MG63 (cell line): ENCODE data around the gene SRSF9. TPM values are rescaled to one million over a fixed set of nuclear protein-coding genes. Genes with fewer than 3 reads are reported as not detected.
"Not testable (repeated sequence)": the region's sequence is repeated elsewhere in the genome, so short reads cannot be mapped to it uniquely, and the experiment has no call there.

Source experiments
- DNase-seq: peaks from one replicate; pipeline ENCODE4 v3.0.0-alpha.2; 2020
- H3K27me3 ChIP-seq: fragments of 250-450 bp; sonication (Bioruptor Pico); 2 replicates; pipeline ENCODE4 v1.5.1; 2020; ENCODE audit warnings: mild to moderate bottlenecking, moderate library complexity
- H3K36me3 ChIP-seq: fragments of 250-450 bp; sonication (Bioruptor Pico); 2 replicates; pipeline ENCODE4 v1.5.1; 2020; ENCODE audit warnings: mild to moderate bottlenecking, moderate library complexity
- H3K4me3 ChIP-seq: fragments of 250-450 bp; sonication (Bioruptor Pico); 2 replicates; pipeline ENCODE4 v1.5.1; 2020; ENCODE audit warnings: mild to moderate bottlenecking, moderate library complexity
- H3K9me3 ChIP-seq: fragments of 250-450 bp; sonication (Bioruptor Pico); 2 replicates; pipeline ENCODE4 v1.5.1; 2020; ENCODE audit warnings: mild to moderate bottlenecking, moderate library complexity
- total RNA-seq: library from RNA; depleted of rRNA; stranded (reverse); fragments of >200 nt; shearing (Covaris generic); gene quantifications from 2 replicates; pipeline ENCODE4 v1.2.3, GENCODE V29; 2014; ENCODE audit warnings: low replicate concordance

SRSF9 gene
- total RNA-seq, 1 experiment from 2014 or later, result 366 TPM

- Histone ChIP-seq H3K9me3 (no peaks in the 10 kb centered on the region), H3K36me3 (peaks cover 65% of the 10 kb centered on the region), H3K27me3 (no peaks in the 10 kb centered on the region), H3K4me3 (no peak overlapping the region)
- peak; percentile 41 for DNase-seq
Measured at GRCh38 chr12:120466560-120467315, 2.8 kb downstream of the SRSF9 start.

GRCh38 chr12:120465756-120466155 is 3.8 kb downstream of the SRSF9 start:
- peaks cover 74% of the 10 kb centered on the region for H3K36me3 ChIP-seq
- H3K4me3 ChIP-seq, result no peak overlapping the region
- DNase-seq, result no peak
- H3K27me3 ChIP-seq, result no peaks in the 10 kb centered on the region
- no peaks in the 10 kb centered on the region for H3K9me3 ChIP-seq

GRCh38 chr12:120463712-120464111 is 5.8 kb downstream of the SRSF9 start:
- DNase-seq, result no peak
- no peaks in the 10 kb centered on the region for H3K27me3 ChIP-seq
- H3K36me3 ChIP-seq, result peaks cover 92% of the 10 kb centered on the region

GRCh38 chr12:120462099-120462640 is 7.4 kb downstream of the SRSF9 start:
- no peak overlapping the region for H3K4me3 ChIP-seq
- DNase-seq, result no peak
- H3K9me3 ChIP-seq, result no peaks in the 10 kb centered on the region
- H3K27me3 ChIP-seq, result no peaks in the 10 kb centered on the region
- peaks cover 96% of the 10 kb centered on the region for H3K36me3 ChIP-seq

More at GRCh38 chr12:120463712-120464111, 5.8 kb downstream of the SRSF9 start:
- Histone ChIP-seq H3K4me3 (no peak overlapping the region), H3K9me3 (no peaks in the 10 kb centered on the region)

- peaks cover 91% of the 10 kb centered on the region for H3K36me3 ChIP-seq
- H3K4me3 ChIP-seq, result no peak overlapping the region
- no peaks in the 10 kb centered on the region for H3K27me3 ChIP-seq
- no peaks in the 10 kb centered on the region for H3K9me3 ChIP-seq
- no peak for DNase-seq
Measured at GRCh38 chr12:120460157-120460556, 9.4 kb downstream of the SRSF9 start.

GRCh38 chr12:120457133-120457532 is 12.4 kb downstream of the SRSF9 start:
- H3K36me3 ChIP-seq, result peaks cover 75% of the 10 kb centered on the region
- no peak for DNase-seq
- no peaks in the 10 kb centered on the region for H3K9me3 ChIP-seq
- no peak overlapping the region for H3K4me3 ChIP-seq
- no peaks in the 10 kb centered on the region for H3K27me3 ChIP-seq

- Histone ChIP-seq H3K4me3 (no peak overlapping the region), H3K36me3 (peaks cover 66% of the 10 kb centered on the region), H3K27me3 (no peaks in the 10 kb centered on the region), H3K9me3 (no peaks in the 10 kb centered on the region)
- no peak for DNase-seq
Measured at GRCh38 chr12:120455302-120455701, 14.2 kb downstream of the SRSF9 start.

GRCh38 chr12:120453977-120454376 is 15.6 kb downstream of the SRSF9 start:
- Histone ChIP-seq H3K27me3 (no peaks in the 10 kb centered on the region), H3K4me3 (no peak overlapping the region), H3K36me3 (peaks cover 66% of the 10 kb centered on the region), H3K9me3 (no peaks in the 10 kb centered on the region)
- DNase-seq, result no peak

GRCh38 chr12:120453060-120453750 is 16.3 kb downstream of the SRSF9 start:
- H3K27me3 ChIP-seq, result no peaks in the 10 kb centered on the region

GRCh38 chr12:120452524-120452923 is 17.0 kb downstream of the SRSF9 start:
- H3K27me3 ChIP-seq, H3K4me3 ChIP-seq, H3K9me3 ChIP-seq: not testable (repeated sequence)
- DNase-seq, result peak; percentile 26
- peaks cover 60% of the 10 kb centered on the region for H3K36me3 ChIP-seq

More at GRCh38 chr12:120453060-120453750, 16.3 kb downstream of the SRSF9 start:
- Histone ChIP-seq H3K4me3 (no peak overlapping the region), H3K9me3 (no peaks in the 10 kb centered on the region), H3K36me3 (peaks cover 60% of the 10 kb centered on the region)
- DNase-seq, result no peak

GRCh38 chr12:120447992-120448391 is 21.6 kb downstream of the SRSF9 start:
- Histone ChIP-seq H3K27me3 (no peaks in the 10 kb centered on the region), H3K9me3 (no peaks in the 10 kb centered on the region), H3K36me3 (peaks cover 63% of the 10 kb centered on the region), H3K4me3 (no peak overlapping the region)
- DNase-seq, result no peak

- Histone ChIP-seq H3K36me3 (peaks cover 60% of the 10 kb centered on the region), H3K4me3 (peak overlapping the region; percentile 100)
- not testable (repeated sequence) for H3K9me3 ChIP-seq, DNase-seq, H3K27me3 ChIP-seq
Measured at GRCh38 chr12:120446844-120447178, 22.7 kb downstream of the SRSF9 start.

GRCh38 chr12:120445911-120446843 is 23.4 kb downstream of the SRSF9 start, which contains the start of the genes GATC and TRIAP1:
Gene GATC (plus strand): TSS chr12:120446444. CDS start chr12:120446481, 37 bp downstream.
Gene TRIAP1 (minus strand): TSS chr12:120446384. CDS start chr12:120446372, 12 bp downstream.
- DNase-seq, result peak; percentile 78
- Histone ChIP-seq H3K36me3 (peaks cover 63% of the 10 kb centered on the region), H3K27me3 (no peaks in the 10 kb centered on the region), H3K9me3 (no peaks in the 10 kb centered on the region), H3K4me3 (peak within 1 kb of the TSS; percentile 100)

- Histone ChIP-seq H3K4me3 (peak overlapping the region; percentile 100), H3K36me3 (peaks cover 64% of the 10 kb centered on the region)
Measured at GRCh38 chr12:120444676-120445075, 24.9 kb downstream of the SRSF9 start.

GRCh38 chr12:120439646-120440247 is 29.8 kb downstream of the SRSF9 start:
- H3K27me3 ChIP-seq, result no peaks in the 10 kb centered on the region
- no peak overlapping the region for H3K4me3 ChIP-seq
- H3K36me3 ChIP-seq, result peaks cover 40% of the 10 kb centered on the region
- H3K9me3 ChIP-seq, result no peaks in the 10 kb centered on the region
- peak; percentile 20 for DNase-seq

More at GRCh38 chr12:120444676-120445075, 24.9 kb downstream of the SRSF9 start:
- no peaks in the 10 kb centered on the region for H3K9me3 ChIP-seq
- no peak for DNase-seq
- no peaks in the 10 kb centered on the region for H3K27me3 ChIP-seq
